ENCODE results near the gene TMEM143.
"Not testable (repeated sequence)": the region's sequence is repeated elsewhere in the genome, so short reads cannot be mapped to it uniquely, and the experiment has no call there.

TMEM143 gene

GRCh38 chr19:48325265-48325910 is 38.4 kb downstream of the TMEM143 start, which contains the start of gene EMP3:
TSS of gene EMP3 (plus strand) at chr19:48325552. CDS start at chr19:48326845, 1,293 bp downstream.
- DNase-seq: peak; percentile 91

DNA sequence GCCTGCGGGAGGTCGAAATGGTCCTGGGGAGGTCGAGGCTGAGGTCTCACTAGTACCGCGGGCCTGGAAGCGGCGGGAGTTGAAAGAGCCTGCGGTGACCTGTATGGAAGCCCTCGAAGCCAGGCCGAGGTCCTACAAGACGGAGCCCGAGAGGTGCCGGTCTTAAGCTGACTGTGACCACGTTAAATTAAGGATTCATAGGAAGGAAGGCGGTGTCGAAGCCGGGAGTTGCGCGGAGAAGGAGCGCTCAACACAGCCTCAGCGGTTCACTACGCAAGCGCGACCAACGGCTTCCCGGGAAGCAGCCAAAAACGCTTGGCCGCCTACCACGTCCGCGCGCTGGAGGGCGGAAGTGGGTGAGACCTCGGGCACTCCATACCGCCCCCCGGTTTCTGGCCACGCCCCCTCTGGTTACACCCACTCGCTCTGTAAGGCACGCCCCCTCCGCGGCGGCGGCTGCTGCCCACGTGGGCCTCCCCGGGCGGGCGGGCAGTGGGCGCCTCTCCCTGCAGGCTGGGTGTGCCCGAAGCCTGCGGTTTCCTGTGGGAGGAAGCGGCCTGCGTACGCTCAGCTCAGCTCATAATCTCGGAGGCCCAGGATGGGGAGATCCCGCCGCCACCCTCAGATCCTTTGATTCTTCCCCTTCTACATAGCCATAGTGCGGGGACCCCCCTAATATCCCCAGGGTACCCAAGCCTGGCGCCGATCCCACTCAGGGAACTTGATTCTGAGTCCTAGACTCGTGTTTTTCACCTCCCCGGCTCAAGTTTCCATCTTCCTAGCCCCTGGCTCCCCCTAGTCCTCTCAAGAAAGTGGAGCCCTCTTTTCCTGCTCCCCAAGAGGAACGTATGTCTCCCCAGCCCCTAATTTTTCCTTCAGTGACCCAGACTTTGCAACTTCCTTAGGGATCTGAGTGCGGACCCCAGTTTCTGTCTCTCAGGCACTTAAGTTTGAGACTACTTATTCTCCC is 41.8 kb downstream of the TMEM143 start:
- DNase-seq: peak; percentile 99

- peak; percentile 100 for DNase-seq
Observed at GRCh38 chr19:48321372-48321621, 42.4 kb downstream of the TMEM143 start.

DNA sequence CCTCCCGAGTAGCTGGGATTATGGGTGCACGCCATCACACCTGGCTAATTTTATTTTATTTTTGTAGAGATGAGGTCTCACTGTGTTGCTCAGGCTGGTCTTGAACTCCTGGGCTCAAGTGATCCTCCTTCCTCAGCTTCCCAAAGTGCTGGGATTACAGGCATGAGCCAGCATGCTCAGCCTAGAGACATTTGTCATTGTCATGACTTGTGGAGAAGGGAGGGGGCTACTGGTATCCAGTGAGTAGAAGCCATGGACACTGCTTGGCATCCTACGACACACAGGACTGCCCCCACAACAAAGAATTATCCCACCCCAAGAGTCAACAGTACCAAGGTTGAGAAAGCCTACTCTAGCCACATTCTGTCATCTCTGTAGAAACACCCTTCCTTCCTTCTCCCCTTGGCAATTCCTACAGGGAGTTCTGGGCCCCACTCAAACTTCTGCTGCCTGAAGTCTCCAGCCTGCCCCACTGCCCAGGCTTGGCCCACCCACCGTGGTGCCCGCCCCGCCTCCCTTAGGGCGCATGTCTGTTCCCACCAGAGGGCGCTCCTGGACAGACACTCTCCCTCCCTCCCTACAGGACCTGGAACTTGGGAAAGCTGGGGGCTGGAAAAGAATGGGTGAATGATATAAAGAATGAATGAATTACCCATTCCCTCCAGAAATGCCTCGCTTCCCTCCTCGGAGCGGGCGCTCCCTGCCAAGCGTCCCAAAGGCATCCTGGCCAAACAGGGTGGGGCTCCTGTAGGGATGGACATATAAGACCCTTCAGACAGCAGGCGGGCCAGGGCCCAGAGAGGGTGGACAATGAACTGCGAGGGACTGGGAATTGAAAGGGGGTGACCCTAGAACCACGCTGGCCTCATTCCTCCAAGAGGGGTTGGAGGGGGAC is 43.8 kb downstream of the TMEM143 start:
- peak; percentile 85 for DNase-seq

GRCh38 chr19:48318286-48318987 is 45.3 kb downstream of the TMEM143 start:
- DNase-seq: no peak

DNA sequence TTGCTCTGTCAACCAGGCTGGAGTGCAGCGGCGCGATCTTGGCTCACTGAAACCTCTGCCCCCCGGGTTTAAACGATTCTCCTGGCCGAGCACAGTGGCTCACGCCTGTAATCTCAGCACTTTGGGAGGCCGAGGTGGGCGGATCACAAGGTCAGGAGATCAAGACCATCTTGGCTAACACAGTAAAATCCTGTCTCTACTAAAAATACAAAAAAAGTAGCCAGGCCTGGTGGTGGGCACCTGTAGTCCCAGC is 46.1 kb downstream of the TMEM143 start:
- DNase-seq: not testable (repeated sequence)

- no peak for DNase-seq
Observed at GRCh38 chr19:48315712-48316111, 48.0 kb downstream of the TMEM143 start.

- DNase-seq: no peak
Observed at GRCh38 chr19:48311384-48311783, 52.4 kb downstream of the TMEM143 start.

DNA sequence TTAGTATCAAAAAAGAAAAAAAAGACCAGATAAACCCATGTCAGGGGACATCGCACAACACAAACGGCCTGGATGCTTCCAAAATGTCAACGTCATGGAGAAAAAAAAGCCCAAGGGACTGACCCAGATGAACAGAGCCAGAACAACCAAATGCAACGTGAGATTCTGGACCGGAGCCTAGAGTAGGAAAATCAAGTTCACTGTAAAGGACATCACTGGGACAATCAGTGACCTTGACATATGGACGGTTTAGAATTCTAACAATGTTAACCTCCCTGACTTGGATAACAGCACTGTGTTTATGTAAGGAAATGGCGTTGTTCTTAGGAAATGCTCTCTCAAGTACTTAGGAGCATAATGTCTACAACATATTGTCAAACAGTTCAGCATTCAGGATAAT is 53.5 kb downstream of the TMEM143 start:
- no peak for DNase-seq

GRCh38 chr19:48309731-48310130 is 54.0 kb downstream of the TMEM143 start:
- not testable (repeated sequence) for DNase-seq

DNA sequence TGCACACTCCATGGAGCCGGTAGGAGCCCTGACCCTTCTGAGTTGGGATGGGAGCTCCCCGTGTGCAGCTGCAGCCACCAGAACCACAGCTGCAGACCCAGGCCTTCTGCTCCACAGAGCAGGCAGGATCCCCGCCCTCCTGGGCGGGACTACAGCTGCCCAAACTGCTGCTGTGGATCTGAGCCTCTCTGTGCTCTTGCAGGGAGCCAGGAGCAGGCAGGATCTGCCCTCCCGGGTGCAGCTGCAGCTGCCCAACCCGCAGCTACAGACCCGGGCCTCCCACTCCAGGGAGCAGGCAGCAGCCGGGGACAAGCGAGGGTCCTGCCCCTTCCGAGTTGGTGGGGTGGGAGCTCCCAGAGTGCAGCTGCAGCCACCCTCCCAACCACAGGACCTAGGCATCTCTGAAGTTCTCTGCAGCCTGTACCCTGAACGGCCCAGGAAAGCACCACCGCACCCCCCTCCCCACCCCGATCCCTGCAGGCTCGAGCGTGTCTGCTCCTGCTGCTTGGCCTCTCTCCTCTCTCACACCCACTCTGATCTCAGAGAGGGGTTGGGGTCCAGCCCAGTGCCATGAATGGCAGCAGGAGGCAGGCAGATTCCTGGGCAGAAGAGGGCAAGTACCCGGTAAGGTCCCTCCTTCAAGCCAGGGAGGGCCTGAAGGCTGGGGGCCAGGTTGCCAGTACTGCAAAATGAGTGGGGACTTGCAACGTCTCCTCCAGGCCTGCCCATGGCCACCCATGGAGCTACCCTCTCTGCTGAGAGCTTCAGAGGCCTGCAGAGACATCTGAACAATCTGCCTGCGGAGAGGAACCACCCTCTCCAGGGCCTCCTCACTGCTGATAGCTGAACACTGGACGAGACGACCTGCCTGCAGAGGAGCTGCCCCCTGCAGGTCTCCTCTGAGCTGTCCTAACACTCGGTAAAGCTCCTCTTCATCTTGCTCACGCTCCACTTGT is 54.8 kb downstream of the TMEM143 start:
- no peak for DNase-seq

DNA sequence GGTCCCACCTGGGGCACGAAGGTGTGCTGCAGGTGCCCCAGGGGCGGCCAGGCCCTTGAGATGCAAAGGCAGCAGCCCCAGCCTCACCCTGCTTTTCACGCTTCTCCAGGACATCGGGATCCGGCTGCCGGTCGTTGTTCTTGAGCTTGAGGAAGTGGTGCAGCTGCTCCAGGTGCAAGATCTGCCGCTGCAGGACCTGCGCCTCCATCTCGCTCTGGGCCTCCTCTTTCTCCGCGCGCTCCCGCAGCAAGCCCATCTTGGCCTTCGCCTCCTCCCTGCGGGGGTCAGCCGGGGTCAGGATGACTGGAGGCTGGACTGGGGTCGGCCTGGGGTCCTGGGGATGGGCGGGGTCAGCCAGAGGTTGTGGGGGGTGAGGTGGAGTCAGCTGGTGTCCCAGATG is 59.9 kb downstream of the TMEM143 start:
- no peak for DNase-seq

GRCh38 chr19:48303367-48303766 is 60.4 kb downstream of the TMEM143 start:
- no peak for DNase-seq

- DNase-seq: no peak
Observed at GRCh38 chr19:48302600-48302959, 61.2 kb downstream of the TMEM143 start.

GRCh38 chr19:48301886-48302599 is 61.7 kb downstream of the TMEM143 start:
- DNase-seq: no peak

GRCh38 chr19:48297975-48298374 is 65.8 kb downstream of the TMEM143 start:
- no peak for DNase-seq

DNA sequence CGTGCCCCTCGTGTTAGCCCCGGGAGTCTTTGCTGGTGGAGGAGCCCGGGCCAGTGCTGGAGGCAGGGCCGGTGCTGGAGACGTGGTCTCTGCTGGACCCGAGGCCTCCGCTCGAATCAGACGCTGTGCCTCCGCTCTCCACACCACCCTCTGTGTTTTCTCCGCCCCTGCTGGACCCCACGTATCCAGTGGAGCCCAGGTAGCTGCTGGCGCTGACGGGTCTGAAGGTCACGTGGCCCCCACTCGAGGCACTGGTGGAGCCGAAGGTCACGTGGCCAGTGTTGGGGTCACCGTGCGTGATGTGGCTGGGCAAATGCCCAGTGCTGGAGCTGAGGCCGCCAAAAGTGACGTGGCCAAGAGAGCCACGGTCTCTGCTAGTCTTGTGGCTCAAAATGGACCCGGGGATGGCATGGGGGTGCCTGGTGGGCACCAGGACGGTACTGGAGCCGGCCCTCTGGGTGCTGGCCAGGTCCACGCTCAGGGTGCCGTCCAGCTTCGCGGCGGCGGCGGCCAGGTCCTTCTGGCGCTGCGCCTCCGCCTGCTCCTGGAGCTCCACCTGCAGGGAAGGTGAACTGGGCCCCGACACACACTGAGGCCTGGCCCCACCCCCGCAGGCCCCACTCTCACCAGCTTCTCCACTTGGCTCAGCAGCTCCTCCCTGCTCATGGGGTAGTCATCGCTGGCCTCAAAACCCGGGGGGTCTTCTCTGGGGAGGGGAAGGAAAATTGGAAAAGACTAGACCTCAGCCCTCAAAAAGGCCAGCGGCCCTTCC is 66.6 kb downstream of the TMEM143 start:
- no peak for DNase-seq

GRCh38 chr19:48295458-48295857 is 68.3 kb downstream of the TMEM143 start:
- no peak for DNase-seq

GRCh38 chr19:48292798-48293197 is 70.9 kb downstream of the TMEM143 start:
- no peak for DNase-seq

DNA sequence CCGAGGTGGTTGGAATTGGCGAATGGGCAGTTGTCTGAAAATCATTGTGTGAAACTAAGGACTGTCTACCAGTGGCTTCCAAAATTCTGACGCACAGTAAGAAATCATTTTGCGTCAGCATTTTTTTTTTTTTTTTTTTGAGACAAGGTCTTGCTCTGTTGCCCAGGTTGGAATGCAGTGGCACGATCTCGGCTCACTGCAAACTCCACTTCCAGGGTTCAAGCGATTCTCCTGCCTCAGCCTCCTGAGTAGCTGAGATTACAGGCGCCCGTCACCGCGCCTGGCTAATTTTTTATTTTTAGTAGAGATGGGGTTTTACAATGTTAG is 72.3 kb downstream of the TMEM143 start:
- DNase-seq: not testable (repeated sequence)

All from CD4-positive, alpha-beta T cell treated with Interleukin-6 for 4 hours (primary cell).